HL-60 (cell line): Measurements from ENCODE around the gene HPGD.

Experiments
- GABPA ChIP-seq: IDR thresholded peaks from 2 replicates; pipeline ENCODE4 v1.6.1; 2012; ENCODE audit warnings: low read depth
- POLR2AphosphoS5 ChIP-seq: IDR thresholded peaks from 2 replicates; pipeline ENCODE4 v1.6.1; 2012; ENCODE audit warnings: low read depth
- SPI1 ChIP-seq: IDR thresholded peaks from 2 replicates; pipeline ENCODE4 v1.6.1; 2012; ENCODE audit warnings: low read depth, mild to moderate bottlenecking, borderline replicate concordance
- TF ChIP-seq, protein P1 (sequence below): IDR thresholded peaks from one replicate; pipeline ENCODE4 v1.5.1; 2011; ENCODE audit warnings: low read length, control low read depth, inconsistent platforms; ENCODE audit not compliant: insufficient read depth
- TF ChIP-seq, protein P2 (sequence below): IDR thresholded peaks from 2 replicates; pipeline ENCODE4 v1.6.1; 2012; ENCODE audit warnings: low read depth; ENCODE audit not compliant: insufficient replicate concordance

DNA sequence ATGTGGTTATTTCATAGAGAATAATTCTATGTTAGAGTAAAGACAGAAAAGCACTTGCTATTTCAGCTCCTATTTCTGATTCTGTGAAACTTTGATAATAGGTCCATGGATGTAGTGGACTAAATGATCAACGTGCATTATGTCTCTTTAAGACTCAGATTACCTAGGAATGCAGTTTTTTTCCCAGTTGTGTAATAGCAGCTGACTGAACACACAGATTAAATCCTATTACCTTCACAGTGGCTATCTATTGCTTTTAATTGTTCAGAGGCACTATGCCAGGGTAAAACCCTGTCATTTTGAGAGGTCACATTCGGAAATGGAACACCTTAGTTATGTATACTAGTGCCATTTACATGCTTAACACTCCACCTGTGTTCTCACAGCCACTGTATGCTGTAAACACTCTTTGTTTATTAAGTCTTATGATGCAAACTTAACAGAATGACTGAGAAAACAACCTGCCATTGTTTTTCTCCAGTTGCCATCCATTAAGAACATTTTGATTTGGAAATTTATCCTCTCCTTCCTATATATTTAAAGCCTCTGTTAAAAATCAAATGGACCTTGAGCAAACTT is 70.5 kb downstream of the HPGD start:
- TF ChIP-seq, protein P1, sequence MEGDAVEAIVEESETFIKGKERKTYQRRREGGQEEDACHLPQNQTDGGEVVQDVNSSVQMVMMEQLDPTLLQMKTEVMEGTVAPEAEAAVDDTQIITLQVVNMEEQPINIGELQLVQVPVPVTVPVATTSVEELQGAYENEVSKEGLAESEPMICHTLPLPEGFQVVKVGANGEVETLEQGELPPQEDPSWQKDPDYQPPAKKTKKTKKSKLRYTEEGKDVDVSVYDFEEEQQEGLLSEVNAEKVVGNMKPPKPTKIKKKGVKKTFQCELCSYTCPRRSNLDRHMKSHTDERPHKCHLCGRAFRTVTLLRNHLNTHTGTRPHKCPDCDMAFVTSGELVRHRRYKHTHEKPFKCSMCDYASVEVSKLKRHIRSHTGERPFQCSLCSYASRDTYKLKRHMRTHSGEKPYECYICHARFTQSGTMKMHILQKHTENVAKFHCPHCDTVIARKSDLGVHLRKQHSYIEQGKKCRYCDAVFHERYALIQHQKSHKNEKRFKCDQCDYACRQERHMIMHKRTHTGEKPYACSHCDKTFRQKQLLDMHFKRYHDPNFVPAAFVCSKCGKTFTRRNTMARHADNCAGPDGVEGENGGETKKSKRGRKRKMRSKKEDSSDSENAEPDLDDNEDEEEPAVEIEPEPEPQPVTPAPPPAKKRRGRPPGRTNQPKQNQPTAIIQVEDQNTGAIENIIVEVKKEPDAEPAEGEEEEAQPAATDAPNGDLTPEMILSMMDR, result no peak
- no peak for TF ChIP-seq POLR2AphosphoS5
- TF ChIP-seq, protein P2, sequence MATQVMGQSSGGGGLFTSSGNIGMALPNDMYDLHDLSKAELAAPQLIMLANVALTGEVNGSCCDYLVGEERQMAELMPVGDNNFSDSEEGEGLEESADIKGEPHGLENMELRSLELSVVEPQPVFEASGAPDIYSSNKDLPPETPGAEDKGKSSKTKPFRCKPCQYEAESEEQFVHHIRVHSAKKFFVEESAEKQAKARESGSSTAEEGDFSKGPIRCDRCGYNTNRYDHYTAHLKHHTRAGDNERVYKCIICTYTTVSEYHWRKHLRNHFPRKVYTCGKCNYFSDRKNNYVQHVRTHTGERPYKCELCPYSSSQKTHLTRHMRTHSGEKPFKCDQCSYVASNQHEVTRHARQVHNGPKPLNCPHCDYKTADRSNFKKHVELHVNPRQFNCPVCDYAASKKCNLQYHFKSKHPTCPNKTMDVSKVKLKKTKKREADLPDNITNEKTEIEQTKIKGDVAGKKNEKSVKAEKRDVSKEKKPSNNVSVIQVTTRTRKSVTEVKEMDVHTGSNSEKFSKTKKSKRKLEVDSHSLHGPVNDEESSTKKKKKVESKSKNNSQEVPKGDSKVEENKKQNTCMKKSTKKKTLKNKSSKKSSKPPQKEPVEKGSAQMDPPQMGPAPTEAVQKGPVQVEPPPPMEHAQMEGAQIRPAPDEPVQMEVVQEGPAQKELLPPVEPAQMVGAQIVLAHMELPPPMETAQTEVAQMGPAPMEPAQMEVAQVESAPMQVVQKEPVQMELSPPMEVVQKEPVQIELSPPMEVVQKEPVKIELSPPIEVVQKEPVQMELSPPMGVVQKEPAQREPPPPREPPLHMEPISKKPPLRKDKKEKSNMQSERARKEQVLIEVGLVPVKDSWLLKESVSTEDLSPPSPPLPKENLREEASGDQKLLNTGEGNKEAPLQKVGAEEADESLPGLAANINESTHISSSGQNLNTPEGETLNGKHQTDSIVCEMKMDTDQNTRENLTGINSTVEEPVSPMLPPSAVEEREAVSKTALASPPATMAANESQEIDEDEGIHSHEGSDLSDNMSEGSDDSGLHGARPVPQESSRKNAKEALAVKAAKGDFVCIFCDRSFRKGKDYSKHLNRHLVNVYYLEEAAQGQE, result no peak
- TF ChIP-seq SPI1, result no peak
- TF ChIP-seq GABPA, result no peak
